ENCODE measurements around the gene CCDC3. TPM values are rescaled to one million over a fixed set of nuclear protein-coding genes. Genes with fewer than 3 reads are reported as not detected.

Gene CCDC3
- total RNA-seq, 1 experiment from 2014 or later = not detected

GRCh38 chr10:12873172-12873571 is 128.3 kb downstream of the CCDC3 start:
- Histone ChIP-seq H3K9ac (ENCODE audit: low read length) (no peak overlapping the region), H3K4me2 (ENCODE audit: low read length) (no peak overlapping the region), H2AFZ (ENCODE audit: low read length) (no peak overlapping the region), H4K20me1 (ENCODE audit: low read length) (no peaks in the 10 kb centered on the region), H3K36me3 (ENCODE audit: low read depth, low read length) (no peaks in the 10 kb centered on the region), H3K27me3 (ENCODE audit: low read length) (no peaks in the 10 kb centered on the region), H3K4me1 (ENCODE audit: insufficient read depth, low read length) (no peaks in the 10 kb centered on the region), H3F3A (ENCODE audit: low read length, unreplicated experiment) (no peaks in the 10 kb centered on the region), H3K79me2 (ENCODE audit: low read length) (no peaks in the 10 kb centered on the region), H3K27ac (ENCODE audit: low read length) (no peak overlapping the region), H3K4me3 (ENCODE audit: low read length) (no peak overlapping the region), H3K9me2 (replicated peaks; ENCODE audit: low read length) (no peaks in the 10 kb centered on the region), H3K9me3 (ENCODE audit: low read length) (no peaks in the 10 kb centered on the region)
- POLR2A ChIA-PET (ENCODE audit: unreplicated experiment) = no interaction called here
- intact Hi-C loops (cut with micrococcal nuclease) = no loop called here
- CTCF ChIA-PET = no interaction called here
- no peak for ATAC-seq
- no peak for TF ChIP-seq EZH2 (IDR thresholded peaks at IDR 0.05; ENCODE audit: low read length, unreplicated experiment)
- no peak for DNase-seq
- no TSS peak for BruUV-seq (replicated peaks)

- no TSS peak for BruUV-seq (replicated peaks)
- Histone ChIP-seq H3K36me3 (ENCODE audit: low read depth, low read length) (no peaks in the 10 kb centered on the region), H3K27me3 (ENCODE audit: low read length) (no peaks in the 10 kb centered on the region)
Measured at GRCh38 chr10:12872577-12872976, 128.9 kb downstream of the CCDC3 start.

GRCh38 chr10:12869427-12869826 is 132.1 kb downstream of the CCDC3 start:
- Histone ChIP-seq H2AFZ (ENCODE audit: low read length) (no peak overlapping the region), H3K9me2 (replicated peaks; ENCODE audit: low read length) (no peaks in the 10 kb centered on the region), H3K4me1 (ENCODE audit: insufficient read depth, low read length) (no peaks in the 10 kb centered on the region), H3K36me3 (ENCODE audit: low read depth, low read length) (no peaks in the 10 kb centered on the region), H3K79me2 (ENCODE audit: low read length) (no peaks in the 10 kb centered on the region), H4K20me1 (ENCODE audit: low read length) (no peaks in the 10 kb centered on the region), H3K27me3 (ENCODE audit: low read length) (no peaks in the 10 kb centered on the region), H3K9ac (ENCODE audit: low read length) (no peak overlapping the region), H3K4me2 (ENCODE audit: low read length) (no peak overlapping the region), H3K9me3 (ENCODE audit: low read length) (no peaks in the 10 kb centered on the region), H3K4me3 (ENCODE audit: low read length) (no peak overlapping the region), H3K27ac (ENCODE audit: low read length) (no peak overlapping the region), H3F3A (ENCODE audit: low read length, unreplicated experiment) (no peaks in the 10 kb centered on the region)
- no peak for TF ChIP-seq EZH2phosphoT487 (IDR thresholded peaks at IDR 0.05; ENCODE audit: borderline replicate concordance, low read length)
- TF ChIP-seq EZH2 (IDR thresholded peaks at IDR 0.05; ENCODE audit: low read length, unreplicated experiment) = no peak
- TF ChIP-seq CTCF (conservative IDR thresholded peaks at IDR 0.05; ENCODE audit: low read depth, low read length) = no peak
- ChIA-PET POLR2A (ENCODE audit: unreplicated experiment) (no interaction called here), CTCF (no interaction called here)
- intact Hi-C loops (cut with micrococcal nuclease) = no loop called here
- BruUV-seq (replicated peaks) = no TSS peak
- no peak for DNase-seq
- ATAC-seq = no peak

More at GRCh38 chr10:12872577-12872976, 128.9 kb downstream of the CCDC3 start:
- Histone ChIP-seq H3K4me2 (ENCODE audit: low read length) (no peak overlapping the region), H3K9me3 (ENCODE audit: low read length) (no peaks in the 10 kb centered on the region), H3F3A (ENCODE audit: low read length, unreplicated experiment) (no peaks in the 10 kb centered on the region), H3K4me3 (ENCODE audit: low read length) (no peak overlapping the region), H3K79me2 (ENCODE audit: low read length) (no peaks in the 10 kb centered on the region), H3K9ac (ENCODE audit: low read length) (no peak overlapping the region), H3K27ac (ENCODE audit: low read length) (no peak overlapping the region), H3K4me1 (ENCODE audit: insufficient read depth, low read length) (no peaks in the 10 kb centered on the region), H3K9me2 (replicated peaks; ENCODE audit: low read length) (no peaks in the 10 kb centered on the region), H4K20me1 (ENCODE audit: low read length) (no peaks in the 10 kb centered on the region), H2AFZ (ENCODE audit: low read length) (no peak overlapping the region)
- ChIA-PET POLR2A (ENCODE audit: unreplicated experiment) (no interaction called here), CTCF (no interaction called here)
- DNase-seq = no peak
- no peak for ATAC-seq
- intact Hi-C loops (cut with micrococcal nuclease) = no loop called here
- TF ChIP-seq EZH2 (IDR thresholded peaks at IDR 0.05; ENCODE audit: low read length, unreplicated experiment) = no peak
- no peak for TF ChIP-seq CTCF (conservative IDR thresholded peaks at IDR 0.05; ENCODE audit: low read depth, low read length)
- no peak for TF ChIP-seq EZH2phosphoT487 (IDR thresholded peaks at IDR 0.05; ENCODE audit: borderline replicate concordance, low read length)
